A673 (cell line): Measurements from ENCODE around the gene RSKR. TPM values are rescaled to one million over a fixed set of nuclear protein-coding genes. Genes with fewer than 3 reads are reported as not detected.

Source experiments
- BruUV-seq: library from RNA; stranded (reverse); fragments of 400-500 nt; replicated peaks from 2 replicates; lab custom pipeline; 2021; lab: Mats Ljungman, UMichigan
- CTCF ChIA-PET: fragments of 300-600 bp; sonication (Branson Sonifier 250); formaldehyde crosslinking; loops from one replicate; lab custom pipeline; 2022; ENCODE audit warnings: antibody characterized with exemption; lab: Charles Lee
- POLR2A ChIA-PET: fragments of 300-600 bp; sonication (Branson Sonifier 250); formaldehyde crosslinking; loops from one replicate; lab custom pipeline; 2022; ENCODE audit warnings: antibody characterized with exemption; ENCODE audit not compliant: low non-redundant PET; lab: Charles Lee
- DNase-seq: peaks from one replicate; pipeline ENCODE4 v3.0.0-alpha.2; 2015; ENCODE audit warnings: low spot score
- H3K27ac ChIP-seq: fragments of 200-600 bp; sonication (generic); 2 replicates; pipeline ENCODE4 v1.5.1; 2016; ENCODE audit warnings: mixed run types, low read depth, mild to moderate bottlenecking, mixed read lengths, antibody characterized with exemption, low read length; ENCODE audit not compliant: poor library complexity, severe bottlenecking
- H3K27me3 ChIP-seq: fragments of 200-600 bp; sonication (generic); replicated peaks from 2 replicates; pipeline ENCODE4 v1.6.1; 2017; ENCODE audit warnings: mixed run types, low read depth, mild to moderate bottlenecking, mixed read lengths, antibody characterized with exemption, low read length; ENCODE audit not compliant: insufficient read depth, poor library complexity
- H3K36me3 ChIP-seq: fragments of 200-600 bp; sonication (generic); 2 replicates; pipeline ENCODE4 v1.6.1; 2016; ENCODE audit warnings: mixed run types, mild to moderate bottlenecking, mixed read lengths, antibody characterized with exemption, low read length; ENCODE audit not compliant: insufficient read depth, poor library complexity, severe bottlenecking
- H3K4me1 ChIP-seq: fragments of 200-600 bp; sonication (generic); 2 replicates; pipeline ENCODE4 v1.6.1; 2017; ENCODE audit warnings: mixed run types, mild to moderate bottlenecking, mixed read lengths, antibody characterized with exemption, low read length; ENCODE audit not compliant: insufficient read depth, poor library complexity, severe bottlenecking
- H3K4me3 ChIP-seq: fragments of 200-600 bp; sonication (generic); 2 replicates; pipeline ENCODE4 v1.5.1; 2016; ENCODE audit warnings: low read depth, mixed run types, mild to moderate bottlenecking, mixed read lengths, low read length; ENCODE audit not compliant: poor library complexity, severe bottlenecking
- H3K9me3 ChIP-seq: fragments of 200-600 bp; sonication (generic); 2 replicates; pipeline ENCODE4 v1.6.1; 2016; ENCODE audit warnings: mixed run types, low read depth, mild to moderate bottlenecking, mixed read lengths, antibody characterized with exemption, low read length; ENCODE audit not compliant: poor library complexity, severe bottlenecking
- CTCF ChIP-seq: fragments of 300-800, 200-600 bp; sonication (generic); conservative IDR thresholded peaks from 2 replicates; pipeline ENCODE4 v1.5.1; 2017; ENCODE audit warnings: low read depth, mild to moderate bottlenecking, antibody characterized with exemption, low read length, moderate library complexity, mixed read lengths
- EZH2 ChIP-seq: fragments of 200-600 bp; sonication (generic); IDR thresholded peaks from 2 replicates; pipeline ENCODE4 v1.6.1; 2017; ENCODE audit warnings: borderline replicate concordance, low read depth, mild to moderate bottlenecking, mixed read lengths, antibody characterized with exemption, low read length; ENCODE audit not compliant: poor library complexity, severe bottlenecking
- intact Hi-C: fragments of 100-400 bp; cut with micrococcal nuclease; formaldehyde crosslinking; loops from one replicate; pipeline ENCODE4 v1.10.0; 2022; ENCODE audit not compliant: unreplicated experiment
- total RNA-seq: library from RNA; stranded (reverse); gene quantifications from 2 replicates; pipeline ENCODE4 v1.2.3, GENCODE V29; 2021

The RSKR gene
- total RNA-seq, 1 experiment from 2014 or later = 36.8 TPM

DNA sequence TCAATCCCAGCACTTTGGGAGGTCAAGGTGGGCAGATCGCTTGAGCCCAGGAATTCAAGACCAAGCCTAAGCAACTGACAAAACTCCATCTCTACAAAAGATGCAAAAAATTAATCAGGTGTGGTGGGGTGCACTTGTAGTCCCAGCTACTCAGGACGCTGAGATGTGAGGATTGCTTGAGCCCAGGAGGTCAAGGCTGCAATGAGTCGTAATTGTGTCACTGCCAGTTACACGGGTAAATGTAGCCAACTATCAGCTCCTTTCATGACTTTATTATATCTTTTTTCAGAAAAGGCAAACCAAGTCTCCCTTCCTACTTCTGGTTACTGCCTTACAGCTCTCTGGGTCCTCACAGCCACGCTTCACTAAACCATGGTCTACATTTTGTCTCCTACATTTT lies 43.8 kb upstream of the RSKR start:
- no TSS peak for BruUV-seq
- POLR2A ChIA-PET = no interaction called here

GRCh38 chr17:28655160-28655559 lies 41.2 kb upstream of the RSKR start:
- no peaks in the 10 kb centered on the region for H3K27me3 ChIP-seq
- DNase-seq = no peak
- intact Hi-C loops = no loop called here
- no peak overlapping the region for H3K4me3 ChIP-seq
- TF ChIP-seq CTCF (no peak), EZH2 (no peak)
- no TSS peak for BruUV-seq
- H3K36me3 ChIP-seq = peaks cover 23% of the 10 kb centered on the region
- CTCF ChIA-PET = no interaction called here
- POLR2A ChIA-PET = no interaction called here
- no peak overlapping the region for H3K27ac ChIP-seq
- H3K9me3 ChIP-seq = no peaks in the 10 kb centered on the region
- H3K4me1 ChIP-seq = no peaks in the 10 kb centered on the region

More for the DNA sequence above, 43.8 kb upstream of the RSKR start:
- Histone ChIP-seq H3K4me1 (peaks cover 8% of the 10 kb centered on the region), H3K4me3 (no peak overlapping the region), H3K27ac (no peak overlapping the region), H3K9me3 (no peaks in the 10 kb centered on the region), H3K36me3 (peaks cover 7% of the 10 kb centered on the region), H3K27me3 (no peaks in the 10 kb centered on the region)
- TF ChIP-seq CTCF = no peak
- no peak for TF ChIP-seq EZH2
- intact Hi-C loops = no loop called here
- no peak for DNase-seq
- CTCF ChIA-PET = no interaction called here

DNA sequence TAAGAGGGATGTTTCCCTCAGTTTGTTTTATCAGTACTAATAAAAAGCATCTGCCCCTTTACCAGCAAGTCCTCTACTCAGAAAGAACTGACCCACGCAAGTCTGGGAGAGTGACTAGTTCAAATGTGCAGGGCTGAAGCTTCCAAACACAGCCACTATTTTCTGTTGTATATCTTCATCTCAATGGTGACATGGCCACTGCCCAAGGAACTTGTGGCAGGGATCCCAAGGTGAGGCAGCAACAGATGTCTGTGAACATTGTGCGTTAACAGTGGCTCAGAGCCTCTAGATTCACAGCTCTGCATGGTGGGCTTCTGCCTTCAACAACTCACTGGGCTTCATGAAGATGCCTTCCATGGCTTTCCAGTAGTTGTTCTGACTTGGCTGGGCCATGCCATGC lies 34.7 kb upstream of the RSKR start:
- intact Hi-C loops = no loop called here
- peaks cover 24% of the 10 kb centered on the region for H3K36me3 ChIP-seq
- H3K4me1 ChIP-seq = peaks cover 13% of the 10 kb centered on the region
- TF ChIP-seq EZH2 = no peak
- TF ChIP-seq CTCF = no peak
- ChIA-PET POLR2A (interaction anchor here (0.5 kb wide), 1 partner anchor 809 kb away, joined by 5 read pairs; no protein-coding TSS in a partner anchor), CTCF (no interaction called here)
- no peaks in the 10 kb centered on the region for H3K9me3 ChIP-seq
- DNase-seq = no peak
- BruUV-seq = no TSS peak
- H3K4me3 ChIP-seq = no peak overlapping the region
- no peak overlapping the region for H3K27ac ChIP-seq
- H3K27me3 ChIP-seq = no peaks in the 10 kb centered on the region
